Measurements from ENCODE around the gene MVP.
"Not testable (repeated sequence)": the region's sequence is repeated elsewhere in the genome, so short reads cannot be mapped to it uniquely, and the experiment has no call there.

MVP gene

DNA sequence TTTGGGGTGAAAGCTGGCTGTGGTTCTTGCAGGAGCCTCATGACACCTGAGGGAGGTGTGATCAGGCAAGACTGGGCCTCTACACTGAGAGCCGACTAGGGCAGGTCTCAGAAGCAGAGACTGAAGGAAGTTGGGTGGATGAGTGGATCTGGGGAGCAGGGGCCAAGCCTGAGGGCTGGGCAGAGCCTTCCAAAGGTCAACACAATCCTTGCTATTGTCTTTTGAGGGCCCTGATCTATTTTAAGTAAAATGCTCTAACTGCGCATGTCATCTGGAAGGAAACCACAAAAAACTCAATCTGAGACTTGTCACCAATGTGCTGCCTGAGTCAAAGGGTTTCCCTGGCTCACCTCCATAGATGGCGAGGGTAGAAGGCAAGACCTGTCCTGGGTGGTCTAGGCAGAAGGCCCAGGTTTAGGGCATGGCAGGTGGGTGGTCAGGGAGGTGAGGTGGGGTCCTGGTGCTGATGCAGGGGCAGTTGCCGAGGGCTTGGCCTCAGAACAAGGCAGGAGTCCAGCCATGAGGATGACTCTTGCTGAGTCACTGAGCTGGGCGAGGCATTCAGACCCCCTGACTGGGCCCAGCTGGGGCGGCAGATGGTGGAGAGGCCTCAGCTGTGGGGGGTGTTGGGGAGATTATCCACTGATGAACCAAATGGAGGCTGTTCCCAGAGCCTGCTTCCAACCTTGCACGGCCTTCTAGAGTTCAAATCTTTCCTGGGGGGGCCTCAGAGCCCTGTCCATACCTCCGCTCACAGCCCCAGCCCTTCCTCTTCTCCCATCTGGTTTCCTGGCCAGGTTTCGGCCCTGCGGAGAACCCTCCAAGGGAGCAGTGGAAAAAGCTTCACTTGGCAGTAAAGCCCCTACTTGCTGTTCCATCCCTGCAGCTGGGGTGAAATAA is 5.1 kb downstream of the MVP start:
- no peak for TF ChIP-seq CTCF (IDR thresholded peaks at IDR 0.05; ENCODE audit: borderline replicate concordance, insufficient read depth, low read depth, low read length)
- H3K4me3 ChIP-seq (ENCODE audit: low read depth, low read length): no peak overlapping the region

- TF ChIP-seq CTCF (IDR thresholded peaks at IDR 0.05; ENCODE audit: borderline replicate concordance, insufficient read depth, low read depth, low read length): no peak
- no peak overlapping the region for H3K4me3 ChIP-seq (ENCODE audit: low read depth, low read length)
Observed at GRCh38 chr16:29826342-29826695, 6.1 kb downstream of the MVP start.

- H3K4me3 ChIP-seq (ENCODE audit: low read depth, low read length): no peak overlapping the region
- no peak for TF ChIP-seq CTCF (IDR thresholded peaks at IDR 0.05; ENCODE audit: borderline replicate concordance, insufficient read depth, low read depth, low read length)
Observed at GRCh38 chr16:29830774-29831173, 10.5 kb downstream of the MVP start.

DNA sequence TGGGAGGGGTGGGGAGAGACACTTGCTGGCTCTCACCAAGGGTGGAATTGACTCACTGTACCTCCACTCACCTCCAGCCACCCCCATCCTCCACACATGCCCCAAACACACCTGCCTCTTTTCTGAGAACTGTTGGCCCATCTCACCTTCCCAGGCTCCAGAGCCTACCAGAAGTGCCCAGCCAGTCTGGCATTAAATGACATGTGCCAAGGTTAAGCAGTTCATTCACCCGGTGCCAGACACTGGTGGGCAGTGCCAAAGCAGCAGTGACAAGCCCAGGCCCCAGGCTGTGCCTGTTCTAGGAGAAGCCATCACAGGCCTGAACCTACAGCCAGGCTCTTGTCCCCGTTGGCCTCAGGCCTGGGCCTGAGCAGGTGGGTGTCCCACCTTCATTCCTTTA is 11.2 kb downstream of the MVP start:
- H3K4me3 ChIP-seq (ENCODE audit: low read depth, low read length): no peak overlapping the region
- no peak for TF ChIP-seq CTCF (IDR thresholded peaks at IDR 0.05; ENCODE audit: borderline replicate concordance, insufficient read depth, low read depth, low read length)

- not testable (repeated sequence) for H3K4me3 ChIP-seq (ENCODE audit: low read depth, low read length)
Observed at GRCh38 chr16:29833219-29833618, 13.0 kb downstream of the MVP start.

GRCh38 chr16:29834079-29834478 is 13.8 kb downstream of the MVP start:
- no peak for TF ChIP-seq CTCF (IDR thresholded peaks at IDR 0.05; ENCODE audit: borderline replicate concordance, insufficient read depth, low read depth, low read length)

GRCh38 chr16:29835926-29836325 is 15.7 kb downstream of the MVP start:
- H3K4me3 ChIP-seq (ENCODE audit: low read depth, low read length): no peak overlapping the region
- TF ChIP-seq CTCF (IDR thresholded peaks at IDR 0.05; ENCODE audit: borderline replicate concordance, insufficient read depth, low read depth, low read length): no peak

More at GRCh38 chr16:29834079-29834478, 13.8 kb downstream of the MVP start:
- no peak overlapping the region for H3K4me3 ChIP-seq (ENCODE audit: low read depth, low read length)
